Measurements from ENCODE around the gene CFAP52.

Gene CFAP52

GRCh38 chr17:9536061-9536460 lies 40.4 kb upstream of the CFAP52 start:
- no peak overlapping the region for H3K27ac ChIP-seq
- no peak for TF ChIP-seq CTCF (conservative IDR thresholded peaks at IDR 0.05)

GRCh38 chr17:9537177-9537776 lies 39.2 kb upstream of the CFAP52 start:
- no peak overlapping the region for H3K27ac ChIP-seq
- TF ChIP-seq CTCF (conservative IDR thresholded peaks at IDR 0.05), result no peak

- no peak for TF ChIP-seq CTCF (conservative IDR thresholded peaks at IDR 0.05)
- H3K27ac ChIP-seq, result no peak overlapping the region
Observed at GRCh38 chr17:9538626-9539025, 37.8 kb upstream of the CFAP52 start.

GRCh38 chr17:9541718-9542117 lies 34.7 kb upstream of the CFAP52 start:
- TF ChIP-seq CTCF (conservative IDR thresholded peaks at IDR 0.05), result no peak
- no peak overlapping the region for H3K27ac ChIP-seq

- H3K27ac ChIP-seq, result no peak overlapping the region
- no peak for TF ChIP-seq CTCF (conservative IDR thresholded peaks at IDR 0.05)
Observed at GRCh38 chr17:9544221-9544620, 32.2 kb upstream of the CFAP52 start.

GRCh38 chr17:9549215-9549614 lies 27.2 kb upstream of the CFAP52 start:
- no peak for TF ChIP-seq CTCF (conservative IDR thresholded peaks at IDR 0.05)
- H3K27ac ChIP-seq, result no peak overlapping the region

GRCh38 chr17:9553181-9553580 lies 23.3 kb upstream of the CFAP52 start:
- no peak overlapping the region for H3K27ac ChIP-seq

More at GRCh38 chr17:9553181-9553580, 23.3 kb upstream of the CFAP52 start:
- TF ChIP-seq CTCF (conservative IDR thresholded peaks at IDR 0.05), result no peak

All from VCaP (cell line).